GM20431 (cell line): ENCODE measurements around the gene MYL9.

ENCODE experiments used
- in situ Hi-C: fragments of 300-500 bp; cut with MseI, MboI; formaldehyde crosslinking; loops from one replicate; pipeline ENCODE4 v1.15.0; 2020; ENCODE audit warnings: low sequenced_read_pairs; ENCODE audit not compliant: unreplicated experiment

The MYL9 gene

DNA sequence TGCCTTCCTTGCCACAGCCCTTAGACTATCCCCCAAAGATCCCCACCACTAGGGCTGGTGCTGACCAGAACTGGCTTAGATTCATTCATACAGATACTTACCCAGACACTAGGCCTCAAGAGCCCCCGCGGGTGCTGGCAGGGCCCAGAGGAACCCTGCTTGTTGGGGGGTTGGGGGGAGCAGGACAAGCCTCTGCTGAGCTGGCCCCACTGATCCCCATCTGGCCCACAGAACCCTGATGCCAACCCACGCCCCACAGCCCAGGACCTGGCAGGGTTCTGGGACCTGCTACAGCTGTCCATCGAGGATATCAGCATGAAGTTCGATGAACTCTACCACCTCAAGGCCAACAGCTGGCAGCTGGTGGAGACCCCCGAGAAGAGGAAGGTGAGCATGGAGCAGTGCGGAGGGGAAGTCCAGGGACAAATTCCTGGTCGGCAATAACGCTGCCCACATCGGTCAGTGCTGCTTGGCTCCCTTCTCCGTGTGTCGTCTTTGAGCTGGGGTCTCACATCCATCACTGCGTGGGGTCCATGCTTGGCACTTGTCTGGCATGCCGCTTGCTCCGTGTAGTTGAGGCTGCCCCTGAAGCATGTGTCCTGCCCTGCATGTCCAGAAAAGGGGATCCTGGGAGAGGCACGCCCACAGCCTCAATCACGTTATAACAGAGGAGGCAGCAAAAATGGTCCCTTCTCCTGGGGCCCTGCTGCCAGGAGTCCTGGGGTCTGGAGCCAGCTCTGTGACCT lies 15.5 kb upstream of the MYL9 start:
- in situ Hi-C loops, result no loop called here

DNA sequence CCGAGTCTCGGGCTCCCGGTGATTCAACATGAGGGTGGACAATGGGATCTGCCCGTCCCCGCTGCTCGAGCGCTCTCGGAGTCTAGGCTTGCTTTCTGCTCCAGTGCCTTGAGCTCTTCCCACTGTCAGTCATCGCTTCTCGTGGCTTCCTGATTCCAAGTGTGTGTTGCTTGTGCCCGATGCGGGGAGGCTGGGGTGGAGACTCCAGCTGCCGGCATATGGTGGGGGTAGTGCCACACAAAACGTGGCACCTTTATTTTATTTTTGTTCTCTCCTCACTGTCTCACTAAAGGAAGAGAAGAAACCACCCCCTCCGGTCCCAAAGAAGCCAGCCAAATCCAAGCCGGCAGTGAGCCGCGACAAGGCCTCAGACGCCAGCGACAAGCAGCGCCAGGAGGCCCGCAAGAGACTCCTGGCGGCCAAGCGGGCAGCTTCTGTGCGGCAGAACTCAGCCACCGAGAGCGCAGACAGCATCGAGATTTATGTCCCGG lies 14.8 kb upstream of the MYL9 start:
- in situ Hi-C loops, result no loop called here

DNA sequence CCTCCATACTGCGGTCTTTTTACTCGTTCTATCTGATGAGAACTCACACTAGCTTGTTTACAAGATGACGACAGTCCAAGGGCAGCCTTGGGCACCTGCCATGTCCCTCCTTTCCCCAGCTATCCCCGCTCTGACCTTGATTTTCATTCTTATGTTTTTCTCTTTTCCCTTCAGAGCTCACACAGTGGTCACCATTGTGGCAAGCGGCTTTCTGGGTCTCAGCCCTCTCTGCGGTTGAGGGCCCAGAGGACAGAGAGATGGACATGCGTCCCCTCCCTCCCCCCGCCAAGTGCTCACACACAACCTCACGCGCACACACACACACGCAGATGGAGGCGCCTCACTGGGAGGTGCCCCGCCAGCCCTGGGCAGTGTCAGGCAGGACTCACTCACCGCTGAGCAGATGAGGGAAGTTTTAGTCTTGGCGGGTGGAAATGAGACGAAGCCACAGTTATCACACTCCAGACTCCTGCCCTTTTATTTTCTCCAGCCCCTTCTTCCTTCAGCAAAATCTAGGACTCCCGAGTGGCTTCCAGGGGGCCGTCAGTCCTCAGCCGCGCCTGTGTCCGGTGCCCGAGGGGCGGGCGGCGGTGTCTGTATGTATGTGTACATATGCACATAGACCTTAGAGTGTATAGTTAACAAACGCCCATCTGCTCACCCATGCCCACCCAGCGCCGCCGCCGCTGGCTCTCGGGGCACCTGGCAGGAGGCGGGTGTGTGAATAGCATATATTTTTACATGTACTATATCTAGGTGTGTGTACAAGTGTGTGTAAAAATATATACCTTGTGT lies 13.8 kb upstream of the MYL9 start:
- in situ Hi-C loops, result no loop called here

DNA sequence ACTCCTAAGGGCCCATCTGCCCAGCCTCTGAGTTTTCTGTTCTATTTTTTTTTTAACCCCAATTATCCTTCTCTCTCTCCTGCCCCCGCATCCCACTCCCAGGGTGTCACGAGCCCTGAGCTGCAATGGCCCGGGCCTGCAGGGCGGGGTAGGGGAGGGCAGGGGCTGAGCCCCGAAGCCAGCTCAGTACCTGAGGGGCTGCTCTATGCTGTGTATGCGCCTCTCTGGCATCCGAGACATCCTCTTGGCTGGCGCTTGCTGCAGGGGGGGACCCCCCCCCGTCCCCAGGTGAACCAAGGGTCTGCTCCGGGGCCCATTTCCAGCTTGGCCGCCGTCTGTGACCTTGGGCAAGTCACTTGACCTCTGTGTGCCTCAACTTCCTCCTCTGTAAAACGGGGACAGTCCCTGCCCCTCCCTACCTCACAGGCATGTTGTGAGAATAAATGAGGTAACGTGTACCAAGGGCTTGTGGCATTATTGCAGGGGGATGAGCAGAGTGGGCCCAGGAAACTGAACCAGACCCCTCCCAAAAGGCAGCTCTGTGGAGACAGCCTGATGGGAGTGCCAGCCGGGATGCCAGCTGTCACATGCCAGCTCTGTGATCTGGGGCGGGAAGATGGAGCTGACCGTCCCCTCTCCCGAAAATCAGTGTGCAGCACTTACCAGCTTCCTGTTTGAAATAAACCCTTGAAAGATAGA lies 13.0 kb upstream of the MYL9 start:
- in situ Hi-C loops, result no loop called here

DNA sequence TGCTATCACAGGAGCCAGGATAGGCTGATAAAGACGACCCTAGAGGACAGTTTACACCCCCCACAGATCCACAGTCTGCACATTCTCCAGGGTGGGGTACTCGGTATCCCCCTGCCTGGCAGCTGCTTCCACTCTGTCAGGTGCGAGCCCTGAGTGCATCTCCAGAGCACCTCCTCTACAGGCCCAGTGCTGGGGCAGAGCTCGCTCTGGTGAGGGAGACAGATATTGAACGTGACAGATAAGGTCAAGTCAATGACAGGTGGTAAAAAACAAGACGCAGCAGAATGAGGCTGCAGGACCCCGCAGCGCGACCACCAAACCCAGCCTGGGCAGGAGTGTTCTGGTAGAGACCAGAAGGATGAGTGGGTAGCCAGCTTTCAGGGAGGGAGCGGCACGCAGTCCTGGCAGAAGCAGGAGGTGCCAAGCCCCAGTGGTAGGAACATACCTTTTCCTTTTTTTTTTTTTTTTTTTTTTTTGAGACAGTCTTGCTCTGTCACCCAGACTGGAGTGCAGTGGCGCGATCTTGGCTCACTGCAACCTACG lies 12.4 kb upstream of the MYL9 start:
- in situ Hi-C loops, result no loop called here

DNA sequence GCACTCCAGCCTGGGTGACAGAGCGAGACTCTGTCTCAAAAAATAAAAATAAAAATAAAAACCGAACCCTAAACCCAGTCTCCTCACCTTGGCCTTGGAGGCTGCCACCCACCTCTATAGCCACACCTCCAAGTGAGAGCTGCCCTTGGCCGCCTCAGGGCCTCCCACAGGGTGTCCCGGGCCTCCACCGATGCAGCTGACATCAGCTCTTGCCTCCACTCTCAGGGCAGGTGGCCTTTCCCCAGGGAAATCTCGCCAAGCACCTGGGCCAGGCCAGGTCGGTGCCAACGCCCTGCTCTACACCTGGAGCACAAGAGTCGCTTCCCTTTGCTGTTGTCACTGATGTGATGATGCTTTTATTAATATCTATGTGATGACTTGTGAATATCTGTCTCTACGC lies 8.9 kb upstream of the MYL9 start:
- in situ Hi-C loops, result no loop called here

DNA sequence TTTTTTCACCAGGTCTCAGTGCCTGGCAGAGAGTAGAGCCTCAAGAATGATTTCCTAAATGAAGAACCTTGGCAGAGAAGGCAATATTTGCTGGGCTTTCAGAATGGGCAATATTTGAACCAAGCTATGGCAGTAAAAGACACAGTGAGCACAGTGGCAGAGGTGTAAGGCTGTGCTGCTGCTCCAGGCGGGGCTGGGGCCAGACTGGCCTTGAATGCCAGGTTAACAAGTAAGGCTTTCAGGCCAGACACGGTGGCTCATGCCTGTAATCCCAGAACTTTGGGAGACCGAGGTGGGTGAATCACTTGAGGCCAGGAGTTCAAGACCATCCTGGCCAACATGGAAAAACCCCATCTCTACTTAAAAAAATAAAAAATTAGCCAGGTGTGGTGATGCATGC lies 8.5 kb upstream of the MYL9 start:
- in situ Hi-C loops, result no loop called here

DNA sequence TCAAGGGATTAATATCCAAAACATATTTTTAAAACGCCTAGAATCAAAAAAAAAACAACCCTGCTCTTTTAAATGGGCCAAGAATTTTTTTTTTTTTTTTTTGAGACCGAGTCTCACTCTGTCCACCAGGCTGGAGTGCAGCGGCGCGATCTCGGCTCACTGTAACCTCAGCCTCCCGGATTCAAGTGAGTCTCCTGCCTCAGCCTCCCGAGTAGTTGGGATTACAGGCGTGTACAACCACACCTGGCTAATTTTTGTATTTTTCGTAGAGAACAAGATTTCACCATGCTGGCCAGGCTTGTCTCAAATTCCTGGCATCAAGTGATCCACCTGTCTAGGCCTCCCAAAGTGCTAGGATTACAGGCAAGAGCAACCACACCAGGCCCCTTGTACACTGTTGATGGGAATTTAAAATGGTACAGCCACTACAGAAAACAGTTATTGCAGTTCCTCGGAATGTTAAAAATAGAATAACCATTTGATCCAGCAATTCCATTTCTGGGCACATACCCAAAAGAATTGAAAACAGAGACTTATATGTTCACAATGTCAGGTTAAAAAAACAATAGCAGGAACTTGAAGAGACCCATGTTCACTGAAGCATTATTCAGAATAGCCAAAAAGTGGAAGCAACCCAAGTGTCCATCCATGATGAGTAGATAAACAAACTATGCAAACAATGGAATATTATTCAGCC lies 3.1 kb upstream of the MYL9 start:
- in situ Hi-C loops, result no loop called here

DNA sequence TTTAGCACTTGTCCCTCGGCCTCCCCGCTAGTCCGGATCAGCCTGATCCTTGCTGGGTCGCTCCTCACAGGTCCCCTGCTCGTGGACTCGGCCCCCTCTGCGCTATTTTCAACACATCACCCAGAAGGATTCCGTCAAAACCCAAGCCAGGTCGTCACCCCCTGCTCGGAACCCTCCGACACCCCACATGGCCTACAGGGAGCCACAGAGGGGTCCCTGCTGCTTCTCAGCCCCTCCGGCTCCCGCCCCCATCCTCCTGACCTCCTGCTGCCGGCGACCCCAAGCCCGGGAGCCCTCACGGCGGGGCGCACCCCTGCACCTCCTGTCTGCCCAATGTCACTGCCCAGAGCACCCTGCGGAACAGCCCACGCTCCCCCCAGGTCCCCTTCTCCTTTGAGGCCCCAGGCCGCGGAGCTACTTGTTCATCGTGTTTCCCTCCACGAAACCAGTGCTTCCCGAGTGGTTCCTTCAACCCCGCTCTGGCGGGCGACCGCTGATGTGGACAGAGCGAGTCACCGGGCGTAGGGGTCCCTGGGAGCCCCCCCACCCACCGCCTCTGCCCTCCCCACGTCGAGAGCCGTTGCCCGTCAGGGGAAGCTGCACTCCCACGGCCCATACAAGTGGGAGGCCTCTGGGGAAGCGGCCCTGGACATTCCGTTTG lies 638 bp upstream of the MYL9 start:
- in situ Hi-C loops, result no loop called here

DNA sequence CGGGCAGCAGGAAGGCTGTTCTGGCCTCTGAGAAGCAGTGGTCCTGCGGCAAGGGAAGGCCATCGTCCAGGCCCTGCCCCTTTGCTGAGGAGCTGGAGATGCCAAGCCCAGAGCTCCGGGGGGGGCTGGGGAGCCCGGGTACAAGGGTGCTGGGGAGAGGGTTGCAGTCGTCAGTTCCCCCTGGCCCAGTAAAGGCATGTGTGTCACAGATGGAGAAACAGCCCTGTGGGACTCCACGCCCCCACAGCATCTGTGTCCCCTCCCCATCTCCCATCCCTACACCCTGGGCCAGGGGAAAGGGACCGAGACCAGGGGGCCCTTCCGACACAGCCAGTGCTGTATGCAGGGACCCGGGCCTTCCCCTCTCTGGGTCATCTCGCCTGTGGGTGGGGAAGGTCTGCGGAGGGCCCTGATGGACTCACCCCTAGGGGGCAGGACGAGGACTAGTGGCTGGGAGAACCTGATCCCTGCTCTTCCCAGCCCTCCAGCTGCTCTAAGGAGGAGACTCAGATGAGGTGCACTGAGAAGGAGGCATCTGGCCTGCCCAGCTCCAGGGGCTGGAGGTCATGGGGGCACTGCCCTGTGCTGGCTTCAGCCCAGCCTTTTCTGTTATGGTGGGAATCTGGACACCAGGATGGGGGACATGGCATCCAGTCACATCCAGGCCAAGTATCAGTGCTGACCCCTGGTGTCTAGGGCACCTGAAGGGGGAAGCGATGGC lies 609 bp downstream of the MYL9 start:
- in situ Hi-C loops, result no loop called here

DNA sequence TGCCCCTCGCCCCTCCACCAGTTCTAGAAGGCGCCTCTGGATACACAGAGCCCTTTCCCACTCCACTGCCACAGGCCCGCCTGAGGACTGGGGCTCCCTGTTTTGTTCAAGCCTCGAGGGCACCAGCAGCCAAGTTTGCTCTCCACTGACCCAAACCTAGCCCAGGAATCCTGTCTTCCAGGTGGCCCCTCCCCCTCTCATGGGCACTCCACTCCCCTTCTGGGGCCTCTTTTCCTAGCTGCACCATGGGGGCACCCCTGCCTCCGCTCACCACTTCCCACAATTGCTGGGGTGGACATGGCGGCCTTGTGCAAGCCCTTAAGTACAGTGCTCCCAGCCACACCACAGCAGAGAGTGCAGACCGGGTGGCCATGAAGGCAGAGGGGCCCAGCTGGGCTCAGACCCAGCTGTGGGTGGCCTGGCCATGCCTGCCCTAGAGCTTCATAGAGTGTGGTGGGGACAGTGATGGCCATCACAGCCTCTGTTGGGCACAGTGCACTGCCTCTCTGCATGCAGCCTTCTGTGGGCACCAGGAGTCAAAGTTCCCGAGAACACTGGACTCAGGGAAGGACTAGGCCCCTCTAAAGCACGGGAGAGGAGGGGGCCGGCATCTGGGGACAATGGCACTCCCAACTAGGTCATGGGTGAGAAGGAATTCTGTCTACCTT lies 1.3 kb downstream of the MYL9 start:
- in situ Hi-C loops, result no loop called here

DNA sequence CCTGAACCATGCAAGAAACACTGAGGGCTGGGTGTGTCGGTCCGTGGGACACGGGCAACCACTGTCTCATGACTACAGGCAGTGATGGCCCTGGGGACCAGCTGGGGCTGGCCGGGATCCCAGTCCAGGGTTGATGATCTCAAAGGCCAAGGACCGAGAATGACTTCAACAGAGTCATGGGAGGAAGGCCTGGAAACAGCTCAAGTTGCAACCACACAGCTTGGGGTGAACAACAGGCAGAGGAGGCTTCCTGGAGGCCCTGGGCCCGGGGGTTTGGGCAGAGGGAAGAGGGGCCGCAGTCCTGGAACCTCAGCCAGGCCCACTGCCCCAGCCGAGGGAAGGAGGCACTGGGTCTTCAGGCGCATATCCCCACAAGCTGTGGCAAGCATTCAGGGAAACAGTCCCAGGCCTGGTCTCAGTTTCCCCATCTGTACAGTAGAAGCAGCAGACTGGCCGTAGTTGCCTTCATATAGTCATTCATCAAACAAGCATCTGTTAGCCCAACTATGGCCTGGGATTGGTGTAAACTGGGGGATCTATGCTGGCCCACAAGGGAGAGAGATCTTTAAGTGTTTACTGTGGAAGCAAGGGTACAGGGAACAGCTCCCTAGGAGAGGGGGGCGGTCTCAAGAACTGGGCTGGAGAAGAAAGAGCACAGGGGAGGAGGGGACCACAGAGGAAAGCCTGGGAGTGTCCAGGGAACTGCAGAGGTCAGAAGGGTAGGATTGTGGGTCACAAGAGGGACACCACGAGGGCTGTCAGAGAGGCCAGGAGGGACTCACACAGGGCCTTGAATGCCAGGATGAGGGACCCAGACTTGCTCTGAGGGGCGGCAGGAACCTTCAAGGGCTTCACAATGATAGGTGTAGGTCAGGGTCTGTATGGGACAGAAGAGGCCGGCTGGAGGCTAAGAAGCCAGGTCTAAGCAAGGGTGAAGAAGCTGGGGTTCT lies 2.1 kb downstream of the MYL9 start:
- in situ Hi-C loops, result no loop called here

DNA sequence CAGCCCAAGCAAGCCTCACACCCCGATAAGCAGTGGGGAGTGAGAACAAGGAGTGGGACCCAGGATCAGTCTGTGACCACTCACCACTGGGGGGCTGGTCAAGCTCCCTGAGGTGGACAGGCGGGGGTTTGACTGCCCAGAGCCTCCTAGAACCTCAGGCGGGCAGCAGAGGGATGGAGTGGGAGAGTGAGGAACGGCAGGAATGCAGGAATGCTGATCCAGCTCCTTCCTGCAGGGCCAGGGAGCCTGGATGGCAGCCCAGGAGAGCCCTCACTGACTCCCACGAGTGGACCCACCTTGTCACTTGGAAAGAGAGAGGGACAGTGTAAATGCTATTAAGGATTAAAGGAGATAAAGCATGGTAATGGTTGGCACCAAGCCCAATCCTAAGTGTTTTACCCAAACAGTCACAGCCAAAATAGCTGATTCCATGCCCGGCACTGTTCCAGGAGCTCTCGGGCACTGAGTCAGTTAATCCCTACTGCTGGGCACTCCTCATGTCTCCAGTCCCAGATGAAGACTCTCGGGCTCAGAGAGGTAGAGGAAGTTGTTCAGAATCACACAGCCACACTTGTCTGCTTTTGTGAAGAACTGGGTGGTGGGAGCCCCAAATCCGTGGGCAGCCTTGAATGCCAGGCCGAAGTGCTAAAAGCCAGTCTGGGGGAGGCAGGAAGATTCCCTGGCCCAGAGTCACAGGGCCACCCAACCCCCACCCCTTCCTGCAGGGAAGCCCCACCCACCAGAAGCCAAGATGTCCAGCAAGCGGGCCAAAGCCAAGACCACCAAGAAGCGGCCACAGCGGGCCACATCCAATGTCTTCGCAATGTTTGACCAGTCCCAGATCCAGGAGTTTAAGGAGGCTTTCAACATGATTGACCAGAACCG lies 3.1 kb downstream of the MYL9 start:
- in situ Hi-C loops, result no loop called here

DNA sequence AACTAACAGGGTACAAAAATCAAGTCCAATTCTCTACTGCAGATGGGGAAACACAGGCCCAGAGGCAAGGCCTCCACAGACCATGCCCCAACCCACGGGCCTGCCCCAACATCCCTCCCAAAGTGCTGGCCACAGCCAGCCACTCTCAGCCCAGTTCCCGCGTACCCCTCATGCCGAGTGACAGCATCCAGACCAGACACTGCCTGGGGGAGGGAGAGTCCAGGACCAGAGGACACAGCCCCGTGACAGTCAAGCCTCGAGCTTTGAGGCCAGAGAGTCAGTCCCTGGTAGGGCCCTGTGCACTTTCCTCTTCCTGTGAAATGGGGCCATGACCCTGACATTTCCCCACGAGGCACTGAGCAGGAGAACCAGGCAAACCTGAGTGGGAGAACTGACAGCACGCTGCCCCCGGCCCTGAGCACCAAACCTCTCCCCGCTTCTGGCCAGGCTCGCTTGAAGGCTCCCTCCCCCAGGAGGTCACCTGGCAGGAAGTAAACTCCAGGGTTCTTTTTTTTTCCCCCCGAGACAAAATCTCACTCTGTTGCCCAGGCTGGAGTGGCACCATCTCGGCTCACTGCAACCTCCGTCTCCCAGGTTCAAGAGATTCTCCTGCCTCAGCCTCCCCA lies 4.9 kb downstream of the MYL9 start:
- in situ Hi-C loops, result no loop called here

DNA sequence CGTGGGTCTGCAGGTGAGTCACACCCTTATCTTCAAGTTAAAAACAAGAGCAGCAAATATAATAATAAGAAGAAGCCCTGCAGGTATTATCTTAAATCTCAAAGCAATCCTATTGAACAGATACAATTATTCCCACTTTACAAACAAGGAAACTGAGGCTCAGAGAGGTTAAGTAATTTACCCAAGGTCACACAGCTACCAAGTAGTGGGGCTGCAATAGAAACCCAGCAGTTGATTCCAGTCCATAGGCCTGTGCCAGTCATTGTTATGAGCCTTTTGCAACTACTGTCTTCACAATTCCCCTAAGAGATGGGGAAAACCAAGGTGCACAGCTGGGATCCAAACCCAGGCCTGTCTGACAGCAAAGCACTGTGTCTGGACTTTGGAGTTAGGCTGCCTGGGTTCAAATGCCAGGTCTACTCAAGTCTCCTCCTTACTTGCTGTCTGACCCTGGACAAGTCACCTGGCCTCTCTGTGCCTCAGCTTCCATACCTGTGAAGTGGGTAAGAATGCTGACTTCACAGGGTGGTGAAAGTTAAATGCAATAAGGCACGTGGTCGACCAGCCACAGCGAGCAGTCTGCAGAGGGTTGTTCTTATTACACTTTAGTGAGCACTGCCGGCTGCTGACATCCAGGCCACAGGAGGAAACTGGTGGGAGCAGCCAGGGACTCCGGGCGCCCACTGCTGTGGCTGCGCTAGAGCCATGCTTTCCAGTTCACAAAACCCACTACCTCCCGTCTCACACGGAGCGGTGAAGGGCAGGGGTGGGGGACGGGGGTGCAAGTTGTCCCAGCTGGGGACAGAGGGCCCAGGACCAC lies 6.1 kb downstream of the MYL9 start:
- in situ Hi-C loops, result no loop called here
